GM23338 (cell line): ENCODE results near the gene TMEM225B. TPM values are rescaled to one million over a fixed set of nuclear protein-coding genes. Genes with fewer than 3 reads are reported as not detected.
"Not testable (repeated sequence)": the region's sequence is repeated elsewhere in the genome, so short reads cannot be mapped to it uniquely, and the experiment has no call there.

ENCODE experiments used
- ATAC-seq: fragments of 200-7000 bp; cut with Tn5 transposase; 3 replicates; pipeline ENCODE4 v1.9.1; 2020
- DNase-seq: peaks from one replicate; pipeline ENCODE4 v3.0.0-alpha.2; 2015; ENCODE audit warnings: low spot score
- H2AFZ ChIP-seq: fragments of 200-600 bp; sonication (generic); 2 replicates; pipeline ENCODE4 v1.8.0; 2016; ENCODE audit warnings: antibody characterized with exemption, mild to moderate bottlenecking, moderate library complexity
- H3F3A ChIP-seq: fragments of 200-600 bp; sonication (generic); replicated peaks from 2 replicates; pipeline ENCODE4 v1.8.0; 2017; ENCODE audit warnings: antibody characterized with exemption, mixed run types, low read depth
- H3K27ac ChIP-seq: fragments of 200-600 bp; sonication (generic); 2 replicates; pipeline ENCODE4 v1.6.1; 2016; ENCODE audit warnings: low read depth
- H3K27me3 ChIP-seq: fragments of 200-600 bp; sonication (generic); 2 replicates; pipeline ENCODE4 v1.8.0; 2016; ENCODE audit warnings: mild to moderate bottlenecking, mixed run types, moderate library complexity; ENCODE audit not compliant: insufficient read depth
- H3K36me3 ChIP-seq: fragments of 200-600 bp; sonication (generic); 2 replicates; pipeline ENCODE4 v1.8.0; 2016; ENCODE audit warnings: mild to moderate bottlenecking; ENCODE audit not compliant: insufficient read depth
- H3K4me1 ChIP-seq: fragments of 200-600 bp; sonication (generic); 2 replicates; pipeline ENCODE4 v1.8.0; 2016; ENCODE audit warnings: mild to moderate bottlenecking, moderate library complexity; ENCODE audit not compliant: insufficient read depth
- H3K4me2 ChIP-seq: fragments of 200-600 bp; sonication (generic); 2 replicates; pipeline ENCODE4 v1.7.1; 2017; ENCODE audit warnings: mixed run types
- H3K4me3 ChIP-seq: fragments of 200-600 bp; sonication (generic); 2 replicates; pipeline ENCODE4 v1.6.1; 2016; ENCODE audit warnings: mixed run types
- H3K79me2 ChIP-seq: fragments of 200-600 bp; sonication (generic); replicated peaks from 2 replicates; pipeline ENCODE4 v1.8.0; 2017; ENCODE audit warnings: mild to moderate bottlenecking; ENCODE audit not compliant: insufficient read depth
- H3K9me2 ChIP-seq: fragments of 200-600 bp; sonication (generic); 2 replicates; pipeline ENCODE4 v1.8.0; 2017; ENCODE audit not compliant: insufficient read depth
- H4K20me1 ChIP-seq: fragments of 200-600 bp; sonication (generic); replicated peaks from 2 replicates; pipeline ENCODE4 v1.8.0; 2017; ENCODE audit warnings: mild to moderate bottlenecking; ENCODE audit not compliant: insufficient read depth
- H3K27ac Mint-ChIP-seq: 2 replicates; pipeline ENCODE4 v1.8.0; 2020; ENCODE audit warnings: inconsistent platforms, mild to moderate bottlenecking, moderate library complexity, mixed read lengths
- H3K27me3 Mint-ChIP-seq: 3 replicates; pipeline ENCODE4 v1.8.0; 2022; ENCODE audit warnings: low read depth, mild to moderate bottlenecking, moderate library complexity, mixed read lengths, inconsistent platforms; ENCODE audit not compliant: insufficient read depth, poor library complexity
- H3K36me3 Mint-ChIP-seq: 3 replicates; pipeline ENCODE4 v1.8.0; 2021; ENCODE audit warnings: low read depth, mild to moderate bottlenecking, inconsistent platforms, moderate library complexity, mixed read lengths
- H3K4me1 Mint-ChIP-seq: 3 replicates; pipeline ENCODE4 v1.8.0; 2020; ENCODE audit warnings: mild to moderate bottlenecking, inconsistent platforms, mixed read lengths
- H3K4me3 Mint-ChIP-seq: 3 replicates; pipeline ENCODE4 v1.8.0; 2021; ENCODE audit warnings: moderate library complexity, mild to moderate bottlenecking, inconsistent platforms, mixed read lengths
- H3K9me3 Mint-ChIP-seq: 3 replicates; pipeline ENCODE4 v1.8.0; 2020; ENCODE audit warnings: moderate library complexity, mild to moderate bottlenecking, inconsistent platforms, mixed read lengths
- EZH2phosphoT487 ChIP-seq: fragments of 200-600 bp; sonication (generic); IDR thresholded peaks from one replicate; pipeline ENCODE4 v1.8.1; 2018; ENCODE audit warnings: antibody characterized with exemption; ENCODE audit not compliant: unreplicated experiment
- NANOG ChIP-seq: IDR thresholded peaks from 2 replicates; pipeline ENCODE4 v1.6.1; 2016; ENCODE audit warnings: antibody characterized with exemption, borderline replicate concordance
- POLR2AphosphoS5 ChIP-seq: IDR thresholded peaks from 2 replicates; pipeline ENCODE4 v1.6.1; 2016; ENCODE audit warnings: antibody characterized with exemption, low read depth
- polyA plus RNA-seq: library from polyadenylated mRNA; unstranded; fragments of >200 nt; fragmentation: Nextera tagmentation; extraction: Ambion mirVana; gene quantifications from 2 replicates; pipeline ENCODE4 v1.2.1, GENCODE V29; 2016
- total RNA-seq: library from RNA; depleted of rRNA; stranded (reverse); fragments of >200 nt; shearing (Covaris generic); gene quantifications from 2 replicates; pipeline ENCODE4 v1.2.3, GENCODE V29; 2014
- TF ChIP-seq, protein P1 (sequence below), 2 experiments: fragments of 200-600 bp in 1 of 2; sonication (generic) in 1 of 2; conservative IDR thresholded peaks; 2 replicates each; pipeline versions ENCODE4 v1.5.1 to v1.6.1; 2016 to 2017; ENCODE audit warnings: antibody characterized with exemption in 2 of 2, low read depth in 2 of 2, mild to moderate bottlenecking in 2 of 2, moderate library complexity in 1 of 2

Gene TMEM225B
- total and polyA plus RNA-seq, 2 experiments from 2014 or later, result 0.45 TPM; not detected in 1

DNA sequence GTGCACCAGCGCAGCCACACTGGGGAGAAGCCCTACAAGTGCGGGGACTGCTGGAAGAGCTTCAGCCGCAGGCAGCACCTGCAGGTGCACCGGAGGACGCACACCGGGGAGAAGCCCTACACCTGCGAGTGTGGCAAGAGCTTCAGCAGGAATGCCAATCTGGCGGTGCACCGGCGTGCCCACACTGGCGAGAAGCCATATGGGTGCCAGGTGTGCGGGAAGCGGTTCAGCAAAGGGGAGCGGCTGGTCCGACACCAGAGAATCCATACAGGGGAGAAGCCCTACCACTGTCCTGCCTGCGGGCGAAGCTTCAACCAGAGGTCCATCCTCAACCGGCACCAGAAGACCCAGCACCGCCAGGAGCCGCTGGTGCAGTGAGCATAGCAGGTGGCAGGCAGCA is 31.6 kb downstream of the TMEM225B start:
- Mint-ChIP-seq H3K9me3 (no peaks in the 10 kb centered on the region), H3K4me1 (peaks cover 41% of the 10 kb centered on the region), H3K36me3 (peaks cover 70% of the 10 kb centered on the region), H3K27me3 (peaks cover 8% of the 10 kb centered on the region), H3K4me3 (no peak overlapping the region; the same call in 2 of the 3 replicates), H3K27ac (peak overlapping the region; percentile 89)
- Histone ChIP-seq H3K9me2 (no peaks in the 10 kb centered on the region), H4K20me1 (peaks cover 26% of the 10 kb centered on the region), H3K4me2 (no peak overlapping the region), H3K36me3 (peaks cover 22% of the 10 kb centered on the region), H3F3A (0 out of 2 replicates have a peak, but pooled peaks cover 8% of the 10 kb centered on the region), H3K4me1 (peaks cover 14% of the 10 kb centered on the region), H3K4me3 (no peak overlapping the region), H2AFZ (no peak overlapping the region), H3K27ac (no peak overlapping the region), H3K79me2 (no peaks in the 10 kb centered on the region), H3K27me3 (no peaks in the 10 kb centered on the region)
- TF ChIP-seq NANOG (no peak), EZH2phosphoT487 (no peak)
- ATAC-seq (no peak), DNase-seq (no peak)

GRCh38 chr7:99631295-99632109 is 33.4 kb downstream of the TMEM225B start:
- Mint-ChIP-seq H3K9me3 (no peaks in the 10 kb centered on the region), H3K4me1 (peaks cover 41% of the 10 kb centered on the region), H3K27ac (peak overlapping the region; percentile 56), H3K36me3 (peaks cover 51% of the 10 kb centered on the region), H3K27me3 (peaks cover 4% of the 10 kb centered on the region), H3K4me3 (no peak overlapping the region)
- H3K4me3 ChIP-seq, result no peak overlapping the region
- H3K4me2 ChIP-seq, result no peak overlapping the region
- ATAC-seq, result peak; percentile 78
- no peaks in the 10 kb centered on the region for H3K27me3 ChIP-seq
- no peaks in the 10 kb centered on the region for H3K79me2 ChIP-seq
- peak overlapping the region; percentile 18; the same call in 1 of the 2 replicates for H3K27ac ChIP-seq
- H3F3A ChIP-seq, result 0 out of 2 replicates have a peak, but pooled peaks cover 8% of the 10 kb centered on the region
- peak; percentile 54 for DNase-seq
- peaks cover 22% of the 10 kb centered on the region for H3K36me3 ChIP-seq
- H4K20me1 ChIP-seq, result peaks cover 17% of the 10 kb centered on the region
- H2AFZ ChIP-seq, result no peak overlapping the region
- H3K4me1 ChIP-seq, result peaks cover 14% of the 10 kb centered on the region
- no peaks in the 10 kb centered on the region for H3K9me2 ChIP-seq
- TF ChIP-seq POLR2AphosphoS5, result no peak
- TF ChIP-seq, protein P1, sequence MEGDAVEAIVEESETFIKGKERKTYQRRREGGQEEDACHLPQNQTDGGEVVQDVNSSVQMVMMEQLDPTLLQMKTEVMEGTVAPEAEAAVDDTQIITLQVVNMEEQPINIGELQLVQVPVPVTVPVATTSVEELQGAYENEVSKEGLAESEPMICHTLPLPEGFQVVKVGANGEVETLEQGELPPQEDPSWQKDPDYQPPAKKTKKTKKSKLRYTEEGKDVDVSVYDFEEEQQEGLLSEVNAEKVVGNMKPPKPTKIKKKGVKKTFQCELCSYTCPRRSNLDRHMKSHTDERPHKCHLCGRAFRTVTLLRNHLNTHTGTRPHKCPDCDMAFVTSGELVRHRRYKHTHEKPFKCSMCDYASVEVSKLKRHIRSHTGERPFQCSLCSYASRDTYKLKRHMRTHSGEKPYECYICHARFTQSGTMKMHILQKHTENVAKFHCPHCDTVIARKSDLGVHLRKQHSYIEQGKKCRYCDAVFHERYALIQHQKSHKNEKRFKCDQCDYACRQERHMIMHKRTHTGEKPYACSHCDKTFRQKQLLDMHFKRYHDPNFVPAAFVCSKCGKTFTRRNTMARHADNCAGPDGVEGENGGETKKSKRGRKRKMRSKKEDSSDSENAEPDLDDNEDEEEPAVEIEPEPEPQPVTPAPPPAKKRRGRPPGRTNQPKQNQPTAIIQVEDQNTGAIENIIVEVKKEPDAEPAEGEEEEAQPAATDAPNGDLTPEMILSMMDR (conservative IDR thresholded peaks at IDR 0.05; ENCODE audit: low read depth in 2 of 2), result peak; percentile 43 to 60

DNA sequence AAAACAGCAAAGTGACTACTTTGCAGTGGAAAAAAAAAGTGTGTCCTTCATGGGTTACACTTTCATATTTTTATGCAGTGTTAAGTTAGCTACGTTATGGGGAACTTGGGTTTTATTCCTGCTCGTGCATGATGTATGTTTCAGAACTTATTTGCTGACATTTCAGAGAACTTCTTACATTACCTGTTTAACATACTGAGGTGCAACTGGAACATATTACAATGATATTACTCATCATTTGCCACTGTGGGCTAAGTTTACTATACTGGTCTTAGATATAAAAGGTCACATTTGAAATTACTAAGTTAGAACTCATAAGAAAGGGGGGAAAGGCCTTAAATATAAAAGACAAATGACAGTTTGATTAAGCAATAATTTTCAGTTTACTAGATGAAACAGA is 39.3 kb downstream of the TMEM225B start:
- H3K4me2 ChIP-seq, H3K4me3 ChIP-seq, H3K9me2 ChIP-seq, H3K4me3 Mint-ChIP-seq, H3K27me3 ChIP-seq, H3F3A ChIP-seq, H3K9me3 Mint-ChIP-seq, H4K20me1 ChIP-seq, H2AFZ ChIP-seq, H3K27ac Mint-ChIP-seq, ATAC-seq, H3K36me3 Mint-ChIP-seq, H3K27ac ChIP-seq, DNase-seq, H3K27me3 Mint-ChIP-seq, H3K36me3 ChIP-seq, H3K79me2 ChIP-seq: not testable (repeated sequence)
- H3K4me1 Mint-ChIP-seq, result peaks cover 22% of the 10 kb centered on the region
- H3K4me1 ChIP-seq, result peaks cover 11% of the 10 kb centered on the region
